Stimulated activated CD8-positive, alpha-beta memory T cell treated with anti-CD3 and anti-CD28 coated beads, Interleukin-7, amount 100 ng/mL, for 1 hour (primary cell): ENCODE data around the gene SSH3.
"Not testable (repeated sequence)": the region's sequence is repeated elsewhere in the genome, so short reads cannot be mapped to it uniquely, and the experiment has no call there.

Experiments used
- DNase-seq, 2 donors: peaks; one replicate each; pipeline ENCODE4 v3.0.0-alpha.2; 2020; ENCODE audit warnings: low read depth in 2 of 2

SSH3 gene

DNA sequence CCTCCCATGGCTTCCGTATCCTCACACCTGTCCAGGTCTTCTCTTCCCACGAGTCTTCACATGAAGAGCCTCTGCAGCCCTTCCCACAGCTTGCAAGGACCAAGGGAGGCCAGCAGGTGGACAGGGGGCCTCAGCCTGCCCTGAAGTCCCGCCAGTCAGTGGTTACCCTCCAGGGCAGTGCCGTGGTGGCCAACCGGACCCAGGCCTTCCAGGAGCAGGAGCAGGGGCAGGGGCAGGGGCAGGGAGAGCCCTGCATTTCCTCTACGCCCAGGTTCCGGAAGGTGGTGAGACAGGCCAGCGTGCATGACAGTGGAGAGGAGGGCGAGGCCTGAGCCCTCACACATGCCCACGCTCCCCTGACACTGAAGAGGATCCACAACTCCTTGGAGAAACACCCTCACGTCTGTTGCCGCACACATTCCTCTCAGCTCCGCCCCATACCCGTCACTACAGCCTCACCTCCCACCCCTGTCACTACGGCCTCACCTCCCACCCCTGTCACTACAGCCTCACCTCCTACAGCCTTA lies 8.3 kb downstream of the SSH3 start:
- no peak for DNase-seq

DNA sequence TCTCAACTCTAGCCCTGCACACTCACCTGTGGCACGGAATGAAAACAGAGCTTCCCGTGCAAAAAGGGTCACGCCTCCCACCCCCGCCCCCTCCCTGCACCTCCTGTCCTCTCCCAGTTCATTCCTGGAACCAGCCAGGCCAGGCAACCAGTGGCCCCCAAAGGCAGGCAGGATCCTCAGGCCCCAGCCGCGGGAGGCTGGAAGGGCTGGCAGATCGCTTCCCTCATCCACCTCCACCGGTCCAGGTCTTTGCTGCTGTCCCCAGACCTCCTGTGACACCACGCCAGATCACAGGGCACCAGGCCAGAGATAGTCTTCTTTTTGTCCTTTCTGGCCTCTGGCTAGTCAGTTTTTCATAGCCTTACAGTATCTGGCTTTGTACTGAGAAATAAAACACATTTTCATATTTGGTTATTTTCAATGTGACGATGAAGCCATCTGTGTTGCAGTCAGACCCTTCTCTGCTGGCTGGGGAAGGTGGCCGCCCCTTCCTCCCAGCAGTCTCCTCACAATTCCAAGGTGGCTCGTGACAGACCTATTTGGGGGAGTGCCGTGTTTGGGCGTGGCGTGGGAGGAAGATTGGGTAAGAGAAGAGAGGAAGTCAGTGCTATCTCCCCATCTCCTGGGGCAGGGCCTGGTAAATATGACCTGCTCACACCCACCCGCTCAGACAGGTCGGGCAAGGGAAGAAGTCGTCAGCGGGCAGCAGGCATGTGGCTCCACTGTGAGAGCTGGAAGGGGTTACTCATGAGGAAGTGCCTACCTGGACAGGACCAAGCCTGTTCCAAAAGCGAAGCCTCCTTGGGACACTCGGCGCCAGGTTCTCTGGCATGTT lies 9.1 kb downstream of the SSH3 start:
- DNase-seq: no peak

DNA sequence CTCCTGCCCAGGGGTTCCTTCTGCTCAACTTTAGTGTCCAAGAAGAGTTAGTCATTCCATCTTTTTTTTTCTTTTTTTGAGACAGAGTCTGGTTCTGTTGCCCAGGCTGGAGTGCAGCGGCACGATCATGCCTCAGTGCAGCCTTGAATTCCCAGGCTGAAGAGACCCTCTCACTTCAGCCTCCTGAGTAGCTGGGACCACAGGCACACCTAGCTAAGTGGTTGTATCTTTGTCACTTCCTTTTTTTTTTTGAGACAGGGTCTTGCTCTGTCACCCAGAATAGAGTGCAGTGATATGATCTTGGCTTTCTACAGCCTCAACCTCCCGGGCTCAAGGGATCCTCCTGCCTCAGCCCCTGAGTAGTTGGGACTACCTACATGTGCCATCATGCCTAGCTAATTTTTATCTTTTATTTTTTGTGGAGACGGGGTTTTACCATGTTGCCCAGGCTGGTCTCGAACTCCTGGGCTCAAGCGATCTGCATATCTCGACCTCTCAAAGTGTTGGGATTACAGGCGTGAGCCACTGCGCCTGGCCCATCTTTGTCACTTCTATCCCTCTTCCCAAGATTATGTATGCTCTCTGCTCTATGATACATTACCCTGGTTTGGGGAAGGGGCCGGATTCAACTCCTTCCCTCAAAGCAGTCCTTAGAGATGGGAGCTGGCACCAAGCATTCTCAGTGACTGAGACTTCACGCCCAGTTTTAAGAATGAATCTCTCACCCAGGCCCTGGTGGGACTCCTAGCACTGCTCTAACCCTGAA lies 10.0 kb downstream of the SSH3 start:
- no peak for DNase-seq

DNA sequence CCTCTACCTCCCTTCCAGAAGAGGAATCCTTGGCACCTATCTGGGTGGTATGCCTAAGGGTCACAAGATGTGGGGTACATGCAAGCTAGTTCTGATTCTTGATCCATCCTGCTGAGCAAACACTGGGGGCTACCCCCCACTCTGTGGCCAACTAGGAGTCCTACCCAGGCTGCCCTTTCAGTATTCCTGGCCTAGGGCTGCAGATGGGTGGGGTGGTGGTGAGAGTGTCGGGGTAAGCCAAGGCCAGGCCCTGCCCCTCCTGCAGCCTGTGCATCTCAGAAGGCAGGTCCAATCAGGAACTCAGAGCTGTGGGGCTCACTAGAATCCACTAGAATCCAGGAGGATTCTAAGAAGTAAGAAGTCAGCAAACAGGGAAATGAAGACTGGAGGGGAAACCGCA lies 10.9 kb downstream of the SSH3 start:
- DNase-seq: no peak

DNA sequence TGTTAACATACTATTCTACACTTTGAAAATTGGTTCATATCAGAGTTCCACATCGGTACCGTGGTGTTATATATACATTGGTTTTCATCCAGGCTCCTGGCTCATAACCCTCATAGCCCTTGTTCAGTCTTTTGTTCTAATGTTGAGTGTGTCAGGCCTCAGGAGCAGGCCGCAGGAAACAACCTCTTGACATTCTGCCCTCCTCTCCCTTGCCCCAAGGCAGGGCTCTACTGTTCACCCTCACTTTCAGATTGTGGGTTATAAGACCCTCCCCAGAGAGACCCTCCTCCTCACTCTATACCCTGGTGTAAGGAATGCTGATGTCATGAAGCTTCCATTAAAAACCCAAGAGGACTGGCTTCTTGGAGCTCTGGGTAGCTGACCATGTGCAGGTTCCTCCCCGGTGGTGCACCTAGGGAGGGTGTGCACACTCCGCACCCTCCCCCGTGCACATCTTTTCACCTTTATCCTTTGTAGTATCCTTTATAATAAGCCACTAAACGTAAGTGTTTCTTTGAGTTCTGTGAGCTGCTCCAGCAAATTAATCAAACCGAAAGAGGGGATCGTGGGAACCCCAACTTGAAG lies 12.1 kb downstream of the SSH3 start:
- no peak for DNase-seq

DNA sequence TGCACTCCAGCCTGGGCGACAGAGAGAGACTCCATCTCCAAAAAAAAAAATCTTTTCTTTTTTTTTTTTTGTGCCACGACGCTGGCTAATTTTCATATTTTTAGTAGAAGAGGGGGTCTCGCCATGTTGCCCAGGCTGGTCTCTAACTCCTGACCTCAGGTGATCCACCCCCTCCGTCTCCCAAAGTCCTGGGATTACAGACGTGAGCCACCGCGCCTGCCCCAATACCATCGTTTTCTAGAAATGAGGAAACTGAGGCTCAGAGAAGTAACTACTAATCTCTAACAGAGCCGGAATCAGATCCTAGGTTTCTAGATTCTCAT lies 13.5 kb downstream of the SSH3 start:
- DNase-seq: no peak

DNA sequence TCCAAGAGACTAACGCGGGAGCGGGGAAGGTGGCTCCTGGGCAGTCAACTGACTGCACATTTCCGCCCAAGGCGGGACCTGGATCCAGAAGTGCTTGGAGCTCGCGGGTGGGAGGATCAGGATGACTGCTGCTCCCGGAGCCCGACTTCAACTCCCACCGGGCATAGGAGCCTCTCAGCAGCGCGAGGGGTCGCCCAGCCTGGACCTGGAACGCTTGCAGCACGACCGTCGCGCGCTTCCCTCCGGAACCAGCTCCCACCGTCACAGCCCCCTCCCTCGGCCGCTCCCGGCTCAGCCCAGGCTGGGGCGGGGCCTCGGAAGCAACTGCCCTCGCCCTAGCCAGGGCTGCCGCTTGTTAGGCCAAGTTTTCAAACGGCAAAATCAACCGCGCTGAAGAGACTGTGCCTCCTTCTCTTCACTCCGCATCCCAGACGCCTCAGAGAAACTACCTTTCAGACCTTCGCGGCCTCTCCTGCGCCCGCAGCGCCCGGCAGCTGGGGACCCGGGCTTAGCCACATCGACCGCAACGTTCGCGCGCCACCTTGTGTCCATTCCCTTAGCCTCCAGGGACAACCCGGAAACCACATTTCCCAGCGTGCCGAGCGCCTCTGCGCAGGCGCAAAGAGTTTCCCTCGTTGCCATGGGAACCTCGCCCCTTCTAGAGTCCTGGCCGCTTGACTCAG lies 14.0 kb downstream of the SSH3 start:
- peak; percentile 99 for DNase-seq

DNA sequence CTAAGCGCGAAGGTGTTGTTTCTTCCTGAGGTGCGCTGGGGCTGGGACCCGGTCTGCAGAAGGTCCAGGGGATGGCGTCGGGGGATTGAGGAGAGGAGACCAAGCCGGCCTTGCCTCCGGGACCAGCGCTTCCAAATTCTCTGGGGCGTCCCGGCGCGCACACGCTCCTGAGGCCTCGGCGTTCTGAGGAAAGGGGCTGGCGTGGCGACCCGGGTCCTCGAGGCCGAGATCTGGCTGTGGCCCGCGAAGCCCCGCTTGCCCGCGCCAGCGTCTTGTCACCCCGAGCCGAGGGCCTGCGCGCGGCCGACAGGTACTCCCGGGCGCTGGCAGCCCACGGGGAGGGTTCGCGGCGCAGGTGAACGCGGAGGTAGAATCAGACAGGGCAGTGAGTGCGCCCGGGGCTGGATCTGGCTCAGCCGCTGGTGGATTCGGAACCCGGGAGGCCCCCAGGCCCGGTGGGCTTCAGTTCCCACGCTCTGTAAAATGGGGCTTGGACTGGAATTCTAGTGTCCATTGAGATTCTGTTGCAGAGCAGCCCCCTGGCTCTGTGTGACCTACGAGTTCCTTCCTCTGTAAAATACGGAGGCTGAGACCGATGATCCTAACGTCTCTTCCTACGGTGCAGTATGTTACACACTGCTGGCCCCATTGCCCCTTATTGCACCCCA lies 14.7 kb downstream of the SSH3 start:
- no peak for DNase-seq

DNA sequence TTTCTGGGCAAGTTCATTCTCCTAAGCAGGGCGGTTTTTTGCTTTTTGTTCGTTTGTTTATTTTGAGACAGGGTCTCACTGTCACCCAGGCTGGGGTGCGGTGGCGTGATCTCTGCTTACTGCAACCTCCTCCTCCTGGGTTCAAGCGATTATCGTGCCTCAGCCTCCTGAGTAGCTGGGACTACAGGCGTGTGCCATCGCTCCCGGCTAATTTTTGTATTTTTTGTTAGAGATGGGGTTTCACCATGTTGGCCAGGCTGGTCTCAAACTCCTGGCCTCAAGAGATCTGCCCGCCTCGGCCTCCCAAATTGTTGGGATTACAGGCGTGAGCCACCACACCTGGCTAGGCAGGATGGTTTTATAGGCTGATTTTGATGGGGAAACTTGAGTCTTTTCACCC lies 15.5 kb downstream of the SSH3 start:
- DNase-seq: not testable (repeated sequence)

DNA sequence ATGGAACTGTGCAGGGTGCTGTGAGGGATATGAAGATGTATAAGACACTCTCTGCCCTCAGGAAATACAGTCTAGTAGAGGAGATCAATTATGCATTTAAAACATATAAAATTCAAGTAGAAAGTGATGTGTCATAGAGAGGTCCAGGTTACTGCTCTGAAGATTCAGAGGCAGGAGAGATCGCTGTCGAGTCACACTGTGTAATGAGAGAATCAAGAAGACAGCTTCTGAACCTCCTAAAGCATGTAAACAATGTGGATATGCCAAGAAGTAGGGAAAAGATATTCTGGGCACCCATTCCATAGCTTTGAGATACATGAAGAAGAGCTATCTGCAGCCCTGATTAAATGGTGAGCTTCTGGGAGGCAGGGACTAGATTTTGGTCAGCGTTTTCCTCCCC lies 16.7 kb downstream of the SSH3 start:
- no peak for DNase-seq

DNA sequence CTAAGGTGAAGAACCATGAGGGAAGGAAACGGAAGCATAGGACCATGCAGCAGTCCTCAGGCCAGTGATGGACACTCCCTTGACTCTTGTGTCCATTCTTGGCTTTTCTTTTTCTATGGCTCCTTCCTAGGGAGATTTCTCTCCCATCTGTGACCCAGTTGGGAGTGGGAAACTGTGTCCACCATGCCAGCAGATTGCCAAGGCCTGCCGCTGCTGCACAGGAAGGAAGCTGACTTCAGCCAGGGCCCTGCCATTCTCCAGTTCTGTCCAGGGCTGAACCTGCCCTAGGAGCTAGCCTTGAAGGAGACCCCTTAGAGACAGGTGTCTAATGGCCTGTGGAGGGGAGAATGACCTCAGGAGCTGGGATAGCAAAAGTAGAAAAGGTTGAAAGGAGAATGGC lies 17.4 kb downstream of the SSH3 start:
- DNase-seq: no peak

DNA sequence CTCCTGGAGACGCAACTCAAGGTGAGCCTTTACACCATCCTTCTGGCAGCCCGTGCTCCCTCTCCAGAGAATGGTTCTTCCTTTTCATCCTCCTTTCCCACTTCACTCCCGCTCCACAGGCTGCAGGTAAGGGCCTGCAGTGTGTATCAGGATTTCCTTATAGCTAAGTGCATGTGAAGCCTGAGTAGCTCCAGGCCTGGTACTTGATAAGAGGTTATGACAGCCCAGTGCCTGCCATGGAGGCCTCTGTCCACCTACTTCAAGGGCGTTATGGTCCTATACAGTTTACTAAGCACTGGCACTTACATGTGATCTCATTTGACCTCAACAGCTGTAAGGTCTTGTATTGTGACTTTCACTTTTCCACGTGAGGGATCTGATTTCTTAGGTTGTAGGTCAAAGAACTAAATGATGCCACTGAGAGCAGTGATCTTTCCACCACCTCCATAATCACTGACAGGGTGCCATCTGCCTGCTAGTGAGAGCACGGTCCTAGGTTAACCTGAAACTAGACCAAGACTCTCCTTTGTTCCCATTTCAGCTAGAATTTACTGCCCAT lies 18.1 kb downstream of the SSH3 start:
- DNase-seq: no peak

DNA sequence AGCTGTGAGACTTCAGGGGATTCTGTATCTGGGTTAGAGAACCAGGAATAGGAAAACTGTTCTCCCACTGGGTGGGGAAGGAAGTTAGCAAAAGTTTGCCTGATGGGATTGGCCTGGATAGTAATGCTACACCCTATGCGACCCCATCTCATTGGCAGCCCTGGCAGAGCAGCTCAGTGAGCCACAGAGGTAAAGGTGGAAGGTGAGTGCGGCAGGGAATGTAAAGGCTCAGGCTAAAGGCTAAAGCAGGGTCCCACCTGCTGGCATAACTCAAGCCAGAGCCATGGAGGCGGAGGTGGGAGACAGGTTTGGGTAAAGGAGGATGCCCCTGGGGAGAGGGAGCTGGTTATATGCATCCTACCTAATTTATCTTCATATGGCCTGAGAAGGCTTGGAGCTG lies 18.7 kb downstream of the SSH3 start:
- no peak for DNase-seq

DNA sequence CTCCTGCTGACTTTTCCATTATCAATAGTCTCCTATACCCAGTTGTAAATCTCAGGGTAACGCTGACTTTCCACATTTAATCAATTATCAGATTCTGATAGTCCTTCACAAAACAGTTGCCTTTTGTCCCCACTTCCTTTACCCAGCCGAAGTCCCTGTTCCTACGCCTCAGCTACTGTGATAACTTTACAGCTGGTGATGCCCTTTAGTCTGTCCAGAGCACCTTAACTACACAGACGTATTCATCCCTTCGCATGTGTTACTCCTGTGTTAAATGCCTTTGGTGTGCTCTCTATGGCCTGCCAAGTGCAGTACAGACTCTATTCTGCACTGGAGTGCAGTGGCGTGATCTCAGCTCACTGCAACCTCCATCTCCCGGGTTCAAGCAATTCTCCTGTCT lies 20.2 kb downstream of the SSH3 start:
- DNase-seq: no peak

DNA sequence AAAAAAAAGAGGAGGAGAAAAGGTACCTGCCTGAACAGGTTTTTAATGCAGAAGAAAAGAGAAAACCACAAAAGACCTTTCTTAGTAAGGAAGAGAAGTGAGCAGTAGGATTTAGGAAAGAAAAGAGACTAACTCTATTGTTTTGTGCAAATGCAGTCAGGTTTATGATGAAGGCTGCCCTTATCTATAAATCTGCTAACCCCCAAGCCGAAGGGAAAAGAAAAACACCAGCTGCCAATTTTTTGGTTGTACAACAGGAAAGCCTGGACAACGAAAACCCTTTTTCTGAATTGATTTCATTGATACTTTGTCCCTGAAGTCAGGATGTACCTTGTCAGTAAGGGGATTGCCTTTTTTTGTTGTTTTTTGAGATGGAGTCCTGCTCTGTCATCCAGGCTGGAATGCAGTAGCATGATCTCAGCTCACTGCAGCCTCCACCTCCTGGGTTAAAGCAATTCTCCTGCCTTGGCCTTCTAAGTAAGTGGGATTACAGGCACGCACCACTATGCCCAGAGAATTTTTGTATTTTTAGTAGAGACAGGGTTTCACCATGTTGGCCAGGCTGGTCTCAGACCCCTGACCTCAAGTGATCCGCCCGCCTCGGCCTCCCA lies 28.9 kb downstream of the SSH3 start:
- no peak for DNase-seq

DNA sequence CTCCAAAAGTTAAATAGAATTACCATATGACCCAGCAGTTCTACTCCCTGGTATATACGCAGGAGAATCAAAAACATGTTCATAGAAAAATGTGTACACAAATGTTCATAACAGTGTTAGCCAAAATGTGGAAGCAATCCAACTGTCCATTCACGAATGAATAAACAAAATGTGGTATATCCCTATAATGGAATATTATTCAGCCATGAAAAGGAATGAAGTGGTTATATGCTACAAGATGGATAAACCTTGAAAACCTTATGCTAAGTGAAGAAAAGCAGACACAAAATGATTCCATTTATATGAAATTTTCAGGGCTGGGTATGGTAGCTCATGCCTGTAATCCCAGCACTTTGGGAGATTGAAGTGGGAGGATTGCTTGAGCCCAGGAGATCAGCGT lies 33.9 kb downstream of the SSH3 start:
- no peak for DNase-seq

DNA sequence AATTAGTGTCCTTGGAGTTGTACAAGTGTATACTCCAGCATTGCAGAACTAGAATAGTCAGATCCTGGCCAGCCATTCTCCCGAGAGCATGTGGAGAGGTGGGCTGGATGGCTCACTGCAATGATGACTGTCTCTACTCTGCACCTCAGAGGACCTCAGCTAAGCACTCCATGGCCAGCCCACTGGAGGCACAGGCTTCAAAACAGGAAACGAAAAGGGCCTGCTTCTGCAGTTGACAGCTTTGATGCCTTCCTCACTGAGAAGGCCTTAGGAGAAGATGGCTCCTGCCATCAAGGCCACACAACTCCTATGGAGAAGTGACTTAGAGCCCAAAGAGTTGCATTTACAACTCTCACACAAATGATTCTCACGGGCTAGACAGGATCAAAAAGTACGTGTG lies 40.9 kb downstream of the SSH3 start:
- no peak for DNase-seq

DNA sequence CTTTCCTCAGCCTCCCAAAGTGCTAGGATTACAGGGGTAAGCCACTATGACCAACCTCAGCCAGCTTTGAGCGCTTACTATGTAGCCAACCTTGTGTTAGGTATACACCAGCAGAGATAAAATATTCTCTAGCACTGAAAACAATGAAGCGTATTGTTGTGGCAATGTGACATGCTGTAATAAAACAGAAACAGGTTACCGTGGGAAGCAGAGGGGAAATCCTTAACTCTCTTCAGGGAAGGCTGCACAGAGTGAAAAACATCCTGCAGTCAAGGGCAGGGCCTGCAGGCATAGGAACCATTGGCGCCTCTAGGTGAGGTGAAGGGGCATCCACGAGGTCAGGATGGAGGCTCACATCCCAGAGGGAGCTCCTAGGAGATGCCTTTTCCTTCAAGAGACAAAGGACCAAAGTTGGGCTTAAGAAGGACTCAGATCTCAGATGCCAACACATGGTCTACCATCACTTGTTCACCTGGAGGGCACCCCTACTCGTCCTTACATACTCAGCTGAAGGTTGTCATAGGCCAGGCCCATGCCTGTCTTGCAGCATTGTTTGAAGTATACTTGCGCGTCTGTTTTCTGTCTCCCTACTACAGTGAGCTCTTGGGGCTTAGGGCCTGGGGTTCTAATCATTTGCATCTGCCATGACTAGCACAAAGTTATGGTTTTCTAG lies 42.1 kb downstream of the SSH3 start:
- DNase-seq: no peak

DNA sequence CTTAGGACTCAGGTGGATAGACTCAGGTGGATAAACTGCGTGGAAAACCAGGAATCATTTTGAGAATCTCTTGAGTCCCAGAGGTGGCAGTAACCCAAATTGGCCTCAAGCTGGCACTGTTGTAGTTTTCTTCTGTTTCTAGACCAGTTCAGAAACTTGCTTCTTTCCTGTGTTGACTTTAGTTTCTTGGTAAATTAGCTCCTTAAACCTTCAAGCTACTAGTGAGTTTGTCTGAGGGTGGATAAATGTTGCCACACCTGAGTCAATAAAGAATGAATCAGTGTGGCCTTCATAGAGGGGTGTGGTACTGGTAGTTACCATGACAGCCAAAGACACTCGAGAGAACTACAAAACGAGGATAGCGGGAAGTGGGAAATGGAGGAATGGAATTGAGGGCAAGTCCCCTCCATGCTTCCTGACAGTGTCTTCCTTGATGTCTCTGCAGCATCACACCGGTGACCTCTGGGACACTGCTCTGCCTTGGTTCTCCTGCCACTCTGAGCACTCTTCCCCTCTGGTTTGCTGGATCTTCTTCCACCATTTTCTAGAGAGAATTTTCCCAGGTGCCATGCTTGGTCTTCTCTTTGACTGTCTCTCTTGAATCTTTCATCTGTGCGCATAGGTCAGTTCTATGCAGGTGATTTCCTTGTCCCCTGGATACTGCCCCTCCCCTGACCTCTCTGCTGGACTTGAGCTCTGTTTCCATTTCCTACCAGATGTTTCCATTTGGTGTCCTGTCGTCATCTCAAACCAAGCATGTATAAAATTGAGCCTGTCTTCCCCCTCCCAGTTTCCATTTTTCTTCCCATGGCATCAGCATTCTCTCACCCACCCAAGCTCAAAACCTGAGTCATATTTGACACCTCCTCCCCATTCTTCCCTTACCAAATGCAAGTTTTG lies 42.8 kb downstream of the SSH3 start:
- no peak for DNase-seq
